ENCODE measurements around the gene SOX12. TPM values are rescaled to one million over a fixed set of nuclear protein-coding genes. Genes with fewer than 3 reads are reported as not detected.

SOX12 gene
- total and polyA plus RNA-seq, 9 donors: 5.9 to 27.7 (median 25.3) TPM

- H3K27me3 ChIP-seq (ENCODE audit: control insufficient read depth, insufficient read depth, low read length): no peaks in the 10 kb centered on the region
- WGBS (ENCODE audit: insufficient coverage): no CpG with 5 or more reads among the region's 3 CpGs
- H3K9me3 ChIP-seq (replicated peaks; ENCODE audit: control insufficient read depth, low read depth, low read length): peaks cover 4% of the 10 kb centered on the region
- no peak overlapping the region for H3K27ac ChIP-seq (ENCODE audit: low read length)
- H3K36me3 ChIP-seq (ENCODE audit: control insufficient read depth, insufficient read depth, low read length): no peaks in the 10 kb centered on the region
- DNase-seq: peak; percentile 45
- H3K4me3 ChIP-seq (ENCODE audit: low read length): no peak overlapping the region
- H3K4me1 ChIP-seq (ENCODE audit: control insufficient read depth, insufficient read depth, low read length): peaks cover 13% of the 10 kb centered on the region
Observed at GRCh38 chr20:288956-289692, 36.2 kb upstream of the SOX12 start.

- peak overlapping the region; percentile 91 for H3K27ac ChIP-seq (ENCODE audit: low read length)
- no peaks in the 10 kb centered on the region for H3K27me3 ChIP-seq (ENCODE audit: control insufficient read depth, insufficient read depth, low read length)
- WGBS (ENCODE audit: insufficient coverage): no CpG with 5 or more reads among the region's 2 CpGs
- no peaks in the 10 kb centered on the region for H3K36me3 ChIP-seq (ENCODE audit: control insufficient read depth, insufficient read depth, low read length)
- peak overlapping the region; percentile 58 for H3K4me3 ChIP-seq (ENCODE audit: low read length)
- peaks cover 4% of the 10 kb centered on the region for H3K9me3 ChIP-seq (replicated peaks; ENCODE audit: control insufficient read depth, low read depth, low read length)
- H3K4me1 ChIP-seq (ENCODE audit: control insufficient read depth, insufficient read depth, low read length): peaks cover 13% of the 10 kb centered on the region
- no peak for DNase-seq
Observed at GRCh38 chr20:289693-290083, 35.7 kb upstream of the SOX12 start.

- peak; percentile 97 for DNase-seq
- Histone ChIP-seq H3K9me3 (replicated peaks; ENCODE audit: control insufficient read depth, low read depth, low read length) (peaks cover 4% of the 10 kb centered on the region), H3K36me3 (ENCODE audit: control insufficient read depth, insufficient read depth, low read length) (no peaks in the 10 kb centered on the region), H3K4me3 (ENCODE audit: low read length) (peak within 1 kb of the TSS; percentile 58), H3K4me1 (ENCODE audit: control insufficient read depth, insufficient read depth, low read length) (peaks cover 13% of the 10 kb centered on the region), H3K27me3 (ENCODE audit: control insufficient read depth, insufficient read depth, low read length) (no peaks in the 10 kb centered on the region), H3K27ac (ENCODE audit: low read length) (peak within 1 kb of the TSS; percentile 91)
- 0% methylated on average over 19 of the region's 43 CpGs for WGBS (ENCODE audit: insufficient coverage)
Observed at GRCh38 chr20:290084-290831, 35.1 kb upstream of the SOX12 start, which contains the start of gene C20orf96. Gene C20orf96 (minus strand): TSS chr20:290750. CDS start chr20:290610, 140 bp downstream.

GRCh38 chr20:294602-295001 lies 30.8 kb upstream of the SOX12 start:
- H3K4me3 ChIP-seq (ENCODE audit: low read length): no peak overlapping the region
- H3K36me3 ChIP-seq (ENCODE audit: control insufficient read depth, insufficient read depth, low read length): peaks cover 2% of the 10 kb centered on the region
- no peak for DNase-seq
- no peaks in the 10 kb centered on the region for H3K9me3 ChIP-seq (replicated peaks; ENCODE audit: control insufficient read depth, low read depth, low read length)
- H3K27ac ChIP-seq (ENCODE audit: low read length): no peak overlapping the region
- peaks cover 20% of the 10 kb centered on the region for H3K4me1 ChIP-seq (ENCODE audit: control insufficient read depth, insufficient read depth, low read length)
- no peaks in the 10 kb centered on the region for H3K27me3 ChIP-seq (ENCODE audit: control insufficient read depth, insufficient read depth, low read length)
- 78% methylated on average over 4 of the region's 5 CpGs for WGBS (ENCODE audit: insufficient coverage)

- no peak overlapping the region for H3K27ac ChIP-seq (ENCODE audit: low read length)
- DNase-seq: no peak
- no peaks in the 10 kb centered on the region for H3K9me3 ChIP-seq (replicated peaks; ENCODE audit: control insufficient read depth, low read depth, low read length)
- H3K36me3 ChIP-seq (ENCODE audit: control insufficient read depth, insufficient read depth, low read length): peaks cover 4% of the 10 kb centered on the region
- H3K4me3 ChIP-seq (ENCODE audit: low read length): no peak overlapping the region
- H3K27me3 ChIP-seq (ENCODE audit: control insufficient read depth, insufficient read depth, low read length): no peaks in the 10 kb centered on the region
- WGBS (ENCODE audit: insufficient coverage): 75% methylated on average over 3 of the region's 4 CpGs
- H3K4me1 ChIP-seq (ENCODE audit: control insufficient read depth, insufficient read depth, low read length): peaks cover 28% of the 10 kb centered on the region
Observed at GRCh38 chr20:295804-296203, 29.5 kb upstream of the SOX12 start.

GRCh38 chr20:297098-297924 lies 28.0 kb upstream of the SOX12 start, which contains the start of gene ZCCHC3:
Gene ZCCHC3 (plus strand): TSS chr20:297570. CDS start chr20:297587, 17 bp downstream.
- H3K36me3 ChIP-seq (ENCODE audit: control insufficient read depth, insufficient read depth, low read length): peaks cover 4% of the 10 kb centered on the region
- peak within 1 kb of the TSS; percentile 94 for H3K27ac ChIP-seq (ENCODE audit: low read length)
- no peaks in the 10 kb centered on the region for H3K9me3 ChIP-seq (replicated peaks; ENCODE audit: control insufficient read depth, low read depth, low read length)
- DNase-seq: peak; percentile 97
- H3K4me1 ChIP-seq (ENCODE audit: control insufficient read depth, insufficient read depth, low read length): peaks cover 30% of the 10 kb centered on the region
- no peaks in the 10 kb centered on the region for H3K27me3 ChIP-seq (ENCODE audit: control insufficient read depth, insufficient read depth, low read length)
- peak within 1 kb of the TSS; percentile 69 for H3K4me3 ChIP-seq (ENCODE audit: low read length)
- under 1% methylated on average over 86 of the region's 99 CpGs for WGBS (ENCODE audit: insufficient coverage)

- DNase-seq: peak; percentile 86
- WGBS (ENCODE audit: insufficient coverage): under 1% methylated on average over 75 of the region's 75 CpGs
- H3K9me3 ChIP-seq (replicated peaks; ENCODE audit: control insufficient read depth, low read depth, low read length): no peaks in the 10 kb centered on the region
- H3K36me3 ChIP-seq (ENCODE audit: control insufficient read depth, insufficient read depth, low read length): peaks cover 4% of the 10 kb centered on the region
- peaks cover 30% of the 10 kb centered on the region for H3K4me1 ChIP-seq (ENCODE audit: control insufficient read depth, insufficient read depth, low read length)
- no peaks in the 10 kb centered on the region for H3K27me3 ChIP-seq (ENCODE audit: control insufficient read depth, insufficient read depth, low read length)
- H3K27ac ChIP-seq (ENCODE audit: low read length): peak overlapping the region; percentile 94
- H3K4me3 ChIP-seq (ENCODE audit: low read length): peak overlapping the region; percentile 69
Observed at GRCh38 chr20:297925-298775, 27.2 kb upstream of the SOX12 start.

- Histone ChIP-seq H3K36me3 (ENCODE audit: control insufficient read depth, insufficient read depth, low read length) (peaks cover 4% of the 10 kb centered on the region), H3K4me1 (ENCODE audit: control insufficient read depth, insufficient read depth, low read length) (peaks cover 30% of the 10 kb centered on the region), H3K4me3 (ENCODE audit: low read length) (peak overlapping the region; percentile 69), H3K27ac (ENCODE audit: low read length) (peak overlapping the region; percentile 94), H3K27me3 (ENCODE audit: control insufficient read depth, insufficient read depth, low read length) (no peaks in the 10 kb centered on the region), H3K9me3 (replicated peaks; ENCODE audit: control insufficient read depth, low read depth, low read length) (no peaks in the 10 kb centered on the region)
- 0% methylated on average over 5 of the region's 15 CpGs for WGBS (ENCODE audit: insufficient coverage)
- no peak for DNase-seq
Observed at GRCh38 chr20:298776-299391, 26.5 kb upstream of the SOX12 start.
